BLaER1 (cell line): Measurements from ENCODE around the gene TIE1.

Source experiments
- H3K27ac ChIP-seq: shearing (Covaris generic); formaldehyde crosslinking; 2 replicates; pipeline ENCODE4 v1.8.1; 2022
- H3K27me3 ChIP-seq: shearing (Covaris generic); formaldehyde crosslinking; 2 replicates; pipeline ENCODE4 v1.8.1; 2022
- H3K36me3 ChIP-seq: shearing (Covaris generic); formaldehyde crosslinking; 2 replicates; pipeline ENCODE4 v1.8.1; 2022
- H3K4me1 ChIP-seq: shearing (Covaris generic); formaldehyde crosslinking; 2 replicates; pipeline ENCODE4 v1.8.1; 2022
- H3K4me2 ChIP-seq: shearing (Covaris generic); formaldehyde crosslinking; 2 replicates; pipeline ENCODE4 v1.8.1; 2022
- H3K4me3 ChIP-seq: shearing (Covaris generic); formaldehyde crosslinking; 2 replicates; pipeline ENCODE4 v1.8.1; 2022
- H3K9ac ChIP-seq: shearing (Covaris generic); formaldehyde crosslinking; 2 replicates; pipeline ENCODE4 v1.8.1; 2022
- H3K9me3 ChIP-seq: shearing (Covaris generic); formaldehyde crosslinking; 2 replicates; pipeline ENCODE4 v1.8.1; 2022
- H4K20me1 ChIP-seq: shearing (Covaris generic); formaldehyde crosslinking; 2 replicates; pipeline ENCODE4 v1.8.1; 2022
- Cebpa-rat ChIP-seq: shearing (Covaris generic); IDR thresholded peaks from 2 replicates; pipeline ENCODE4 v1.8.1; 2022

The TIE1 gene

DNA sequence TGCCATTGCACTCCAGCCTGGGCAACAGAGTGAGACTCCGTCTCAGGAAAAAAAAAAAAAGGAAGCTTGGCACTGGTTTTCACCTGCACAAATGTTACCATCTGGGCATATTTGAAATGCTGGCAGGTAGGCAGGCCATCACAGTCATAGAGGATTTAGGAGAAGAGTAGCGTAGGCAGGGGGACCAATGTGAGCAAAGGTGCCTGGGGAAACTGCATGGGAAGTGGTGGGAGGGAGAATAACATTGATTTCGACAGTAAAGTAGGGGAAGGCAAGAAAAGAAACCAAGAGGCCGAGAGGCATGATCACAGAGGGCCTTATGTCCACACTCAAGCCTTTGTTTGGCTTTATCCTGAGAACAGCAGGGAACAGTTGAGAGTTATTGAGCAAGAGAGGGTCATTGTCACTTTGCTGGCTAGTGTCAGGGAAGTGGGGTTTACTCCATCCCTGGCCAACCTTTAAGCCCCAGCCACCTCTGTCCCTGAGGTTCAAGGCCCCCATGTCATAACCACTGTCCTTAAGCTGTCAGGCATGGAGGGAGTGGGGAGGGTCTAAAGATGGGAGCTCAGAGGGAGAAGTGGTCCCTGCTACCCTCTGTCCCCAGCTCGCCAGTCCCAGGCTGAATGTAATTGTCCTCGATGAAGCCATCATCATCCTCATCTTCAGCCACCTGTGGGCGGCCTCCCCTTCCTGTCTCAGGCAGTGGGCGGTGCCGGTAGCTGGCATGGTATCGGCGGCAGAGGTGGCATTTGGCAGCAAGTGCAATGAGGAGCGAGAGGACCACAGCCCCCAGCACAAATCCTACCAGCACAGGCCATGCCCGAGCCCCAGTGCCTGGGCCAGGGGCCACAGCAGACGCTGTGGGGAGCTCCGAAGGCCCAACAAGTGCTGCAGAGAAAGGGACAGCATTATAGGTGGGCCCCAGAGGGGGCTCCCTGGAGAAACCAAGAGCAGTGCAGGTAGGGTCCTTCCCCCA is 18.3 kb upstream of the TIE1 start:
- Histone ChIP-seq H3K4me2 (no peak overlapping the region), H3K36me3 (no peaks in the 10 kb centered on the region), H3K27me3 (no peaks in the 10 kb centered on the region), H3K4me1 (peaks cover 8% of the 10 kb centered on the region; the same call in 1 of the 2 replicates), H3K9me3 (no peaks in the 10 kb centered on the region), H3K9ac (no peak overlapping the region), H4K20me1 (no peaks in the 10 kb centered on the region), H3K27ac (no peak overlapping the region), H3K4me3 (no peak overlapping the region)
- no peak for TF ChIP-seq Cebpa-rat

DNA sequence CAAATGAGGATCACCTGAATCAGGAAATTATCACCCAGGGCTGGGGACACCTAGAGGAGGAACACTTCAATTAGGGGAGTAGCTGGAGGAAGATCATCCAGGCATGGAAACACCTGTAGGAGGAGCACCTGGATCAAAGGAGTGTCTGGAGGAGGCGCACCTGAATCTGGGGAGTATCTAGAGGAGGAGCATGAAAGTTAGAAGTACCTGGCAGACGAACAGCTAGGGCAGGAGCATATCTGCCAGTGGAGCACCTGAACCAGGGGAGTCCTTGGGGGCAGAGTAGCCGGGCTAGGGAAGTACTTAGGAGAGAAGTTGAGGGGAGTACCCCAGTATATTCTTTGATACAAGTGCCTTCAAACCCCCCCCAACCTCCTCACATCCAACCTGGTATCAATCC is 16.7 kb upstream of the TIE1 start:
- Histone ChIP-seq H3K9ac (no peak overlapping the region), H3K27ac (no peak overlapping the region), H4K20me1 (no peaks in the 10 kb centered on the region), H3K9me3 (no peaks in the 10 kb centered on the region), H3K36me3 (no peaks in the 10 kb centered on the region), H3K4me3 (no peak overlapping the region), H3K4me1 (peaks cover 8% of the 10 kb centered on the region; the same call in 1 of the 2 replicates), H3K4me2 (no peak overlapping the region), H3K27me3 (no peaks in the 10 kb centered on the region)
- TF ChIP-seq Cebpa-rat: no peak

DNA sequence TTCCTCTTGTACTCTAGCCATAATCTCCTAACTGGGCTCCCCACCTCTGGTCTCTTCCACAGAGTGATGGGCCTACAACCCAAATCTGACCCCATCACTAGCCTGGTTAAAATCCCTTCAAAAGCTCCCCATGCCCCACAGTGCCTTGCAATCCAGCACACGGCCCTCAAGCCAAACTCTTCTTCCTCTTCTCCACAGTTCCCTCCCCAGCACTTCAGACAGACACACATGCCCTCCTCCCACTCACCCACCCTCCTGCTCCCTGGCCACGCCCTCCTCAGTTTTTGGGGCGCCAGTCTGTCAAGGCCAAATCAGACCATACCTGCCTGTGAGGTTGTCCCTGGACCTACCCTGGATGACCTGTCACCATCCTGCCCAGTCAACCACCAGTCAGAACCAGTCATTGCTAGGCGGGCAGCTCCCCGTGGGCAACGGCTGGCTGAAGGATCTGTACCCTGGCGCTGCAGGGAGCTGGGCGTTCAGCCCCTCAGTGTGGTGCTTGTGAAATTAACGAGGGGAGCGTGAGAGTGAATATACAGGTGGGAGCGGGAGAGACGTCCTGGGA is 16.2 kb upstream of the TIE1 start:
- Histone ChIP-seq H3K4me1 (peaks cover 8% of the 10 kb centered on the region; the same call in 1 of the 2 replicates), H3K9ac (no peak overlapping the region), H3K4me2 (0 out of 2 replicates have a peak overlapping the region, but pooled peaks have one; percentile 12), H3K27ac (no peak overlapping the region), H3K9me3 (no peaks in the 10 kb centered on the region), H3K36me3 (no peaks in the 10 kb centered on the region), H3K4me3 (no peak overlapping the region), H3K27me3 (no peaks in the 10 kb centered on the region), H4K20me1 (no peaks in the 10 kb centered on the region)
- TF ChIP-seq Cebpa-rat: no peak

DNA sequence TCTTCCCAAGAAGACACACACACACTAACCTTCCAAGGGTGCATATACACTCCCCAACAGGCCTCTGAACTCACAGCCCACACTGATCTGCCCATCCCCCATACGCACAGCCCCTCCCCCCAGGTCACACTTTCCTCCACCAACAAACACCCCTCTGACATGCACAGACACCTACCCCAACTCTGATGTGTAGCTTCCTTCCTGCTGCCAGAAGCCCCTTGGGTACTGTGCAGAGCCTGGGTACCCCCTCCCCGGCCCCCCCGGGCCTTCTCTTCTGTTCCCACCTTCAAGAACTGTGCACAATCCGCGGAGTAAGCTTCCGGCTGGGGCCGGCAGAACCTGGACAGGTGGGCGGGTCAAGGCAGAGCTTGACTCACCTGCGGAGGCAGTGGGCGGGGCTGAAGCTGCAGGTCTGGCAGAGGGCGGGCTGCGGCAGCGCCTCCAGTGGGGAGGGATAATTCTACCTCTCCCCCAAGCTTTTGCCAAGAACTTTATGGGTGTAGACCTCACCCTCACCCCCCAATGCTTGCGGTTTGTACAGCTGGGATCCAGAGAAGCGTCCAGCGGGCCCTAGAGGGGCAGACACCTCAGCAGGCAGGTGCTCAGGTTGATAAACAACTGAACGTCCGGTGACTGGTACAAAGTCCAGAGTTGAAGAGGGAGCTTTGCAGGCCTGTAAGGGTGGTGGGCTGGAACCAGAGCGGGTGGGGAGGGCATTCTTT is 15.4 kb upstream of the TIE1 start, which contains the start of gene C1orf210:
TSS of gene C1orf210 (minus strand) at position 313 of the 722 bp plus-strand sequence. CDS start 2,311 bp downstream, outside the sequence.
- Histone ChIP-seq H3K36me3 (no peaks in the 10 kb centered on the region), H3K9ac (no peak within 1 kb of the TSS), H3K9me3 (no peaks in the 10 kb centered on the region), H3K4me3 (no peak within 1 kb of the TSS), H3K4me2 (0 out of 2 replicates have a peak within 1 kb of the TSS, but pooled peaks have one; percentile 12), H3K27me3 (no peaks in the 10 kb centered on the region), H4K20me1 (no peaks in the 10 kb centered on the region), H3K4me1 (peaks cover 8% of the 10 kb centered on the region; the same call in 1 of the 2 replicates), H3K27ac (no peak within 1 kb of the TSS)
- no peak for TF ChIP-seq Cebpa-rat

DNA sequence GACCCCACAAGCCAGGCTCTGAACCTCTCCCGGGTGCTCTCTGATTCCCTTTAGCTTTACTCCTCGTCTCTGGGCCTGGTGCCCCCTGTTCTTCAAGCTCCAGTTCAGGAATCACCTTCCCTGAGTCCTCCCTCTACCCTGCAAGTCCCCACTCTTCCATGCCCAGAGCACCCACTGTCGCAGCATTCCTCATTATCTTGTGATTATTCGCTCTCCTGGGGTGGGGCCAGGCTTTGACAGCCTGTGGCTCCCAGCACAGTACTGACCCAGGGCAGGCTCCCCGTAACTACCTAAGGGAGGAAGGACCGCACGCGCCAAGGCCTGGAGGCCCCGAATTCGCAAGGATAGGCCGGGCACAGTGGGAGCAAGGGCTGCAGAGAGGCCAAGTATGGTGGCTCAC is 14.7 kb upstream of the TIE1 start:
- Histone ChIP-seq H3K4me1 (peaks cover 8% of the 10 kb centered on the region; the same call in 1 of the 2 replicates), H3K36me3 (no peaks in the 10 kb centered on the region), H3K9me3 (no peaks in the 10 kb centered on the region), H3K27me3 (no peaks in the 10 kb centered on the region), H3K9ac (no peak overlapping the region), H3K4me2 (no peak overlapping the region), H3K4me3 (no peak overlapping the region), H4K20me1 (no peaks in the 10 kb centered on the region), H3K27ac (no peak overlapping the region)
- no peak for TF ChIP-seq Cebpa-rat

DNA sequence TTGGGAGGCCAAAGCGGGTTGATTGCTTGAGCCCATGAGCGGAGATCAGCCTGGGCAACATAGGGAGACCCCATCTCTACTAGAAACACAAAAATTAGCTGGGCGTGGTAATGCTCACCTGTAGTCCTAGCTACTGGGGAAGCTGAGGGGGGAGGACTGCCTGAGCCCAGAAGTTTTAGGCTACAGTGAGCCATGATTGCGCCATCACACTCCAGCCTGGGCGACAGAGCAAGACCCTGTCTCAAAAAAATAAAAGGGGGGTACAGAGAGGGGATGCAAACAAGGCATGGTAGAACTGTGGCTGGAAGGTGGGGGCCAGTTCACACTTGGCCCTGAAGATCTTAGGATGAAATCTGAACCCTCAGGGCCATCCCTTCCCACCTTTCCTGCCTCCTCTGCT is 14.2 kb upstream of the TIE1 start:
- TF ChIP-seq Cebpa-rat: peak; percentile 21; the same call in 1 of the 2 replicates
- Histone ChIP-seq H3K9ac (no peak overlapping the region), H3K27me3 (no peaks in the 10 kb centered on the region), H3K4me3 (no peak overlapping the region), H3K4me1 (peaks cover 8% of the 10 kb centered on the region; the same call in 1 of the 2 replicates), H4K20me1 (no peaks in the 10 kb centered on the region), H3K9me3 (no peaks in the 10 kb centered on the region), H3K27ac (no peak overlapping the region), H3K36me3 (no peaks in the 10 kb centered on the region), H3K4me2 (no peak overlapping the region)

DNA sequence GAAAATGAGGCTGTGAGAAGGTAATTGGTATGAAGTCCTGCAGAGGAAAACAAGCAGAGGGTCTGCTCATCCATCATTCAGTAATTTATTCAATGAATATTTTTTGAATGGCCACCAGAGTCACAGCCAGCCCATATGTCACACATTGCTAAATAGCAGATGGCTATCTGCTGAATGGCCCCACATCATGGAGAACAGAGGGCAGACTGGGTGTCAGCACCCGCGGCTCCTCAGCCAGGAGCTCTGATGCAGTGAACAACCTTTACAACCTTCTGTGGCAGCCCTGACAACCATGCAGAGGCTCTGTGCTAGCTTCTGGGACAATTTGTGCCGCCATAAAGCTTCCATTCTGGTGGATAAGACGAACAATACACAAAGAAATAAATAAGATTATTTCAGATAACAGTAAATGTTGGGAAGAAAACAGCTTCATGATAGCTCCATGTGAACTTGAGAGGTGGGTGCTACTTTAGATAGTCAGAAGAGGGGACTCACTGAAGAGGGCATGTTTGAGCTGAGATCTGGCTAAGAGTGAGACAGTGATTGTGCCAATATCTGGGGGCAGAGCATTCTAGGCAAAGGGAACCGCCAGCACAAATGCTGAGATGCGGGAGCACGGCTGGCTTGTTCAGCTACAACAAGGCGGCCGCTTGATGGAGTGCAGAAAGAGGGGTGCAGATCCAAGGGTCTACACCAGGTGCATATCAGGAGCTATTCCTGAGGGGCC is 12.6 kb upstream of the TIE1 start:
- Histone ChIP-seq H3K9ac (no peak overlapping the region), H3K4me3 (no peak overlapping the region), H3K4me1 (peaks cover 13% of the 10 kb centered on the region; the same call in 1 of the 2 replicates), H3K9me3 (no peaks in the 10 kb centered on the region), H3K27me3 (no peaks in the 10 kb centered on the region), H3K27ac (no peak overlapping the region), H3K4me2 (no peak overlapping the region), H3K36me3 (no peaks in the 10 kb centered on the region), H4K20me1 (no peaks in the 10 kb centered on the region)
- TF ChIP-seq Cebpa-rat: no peak

DNA sequence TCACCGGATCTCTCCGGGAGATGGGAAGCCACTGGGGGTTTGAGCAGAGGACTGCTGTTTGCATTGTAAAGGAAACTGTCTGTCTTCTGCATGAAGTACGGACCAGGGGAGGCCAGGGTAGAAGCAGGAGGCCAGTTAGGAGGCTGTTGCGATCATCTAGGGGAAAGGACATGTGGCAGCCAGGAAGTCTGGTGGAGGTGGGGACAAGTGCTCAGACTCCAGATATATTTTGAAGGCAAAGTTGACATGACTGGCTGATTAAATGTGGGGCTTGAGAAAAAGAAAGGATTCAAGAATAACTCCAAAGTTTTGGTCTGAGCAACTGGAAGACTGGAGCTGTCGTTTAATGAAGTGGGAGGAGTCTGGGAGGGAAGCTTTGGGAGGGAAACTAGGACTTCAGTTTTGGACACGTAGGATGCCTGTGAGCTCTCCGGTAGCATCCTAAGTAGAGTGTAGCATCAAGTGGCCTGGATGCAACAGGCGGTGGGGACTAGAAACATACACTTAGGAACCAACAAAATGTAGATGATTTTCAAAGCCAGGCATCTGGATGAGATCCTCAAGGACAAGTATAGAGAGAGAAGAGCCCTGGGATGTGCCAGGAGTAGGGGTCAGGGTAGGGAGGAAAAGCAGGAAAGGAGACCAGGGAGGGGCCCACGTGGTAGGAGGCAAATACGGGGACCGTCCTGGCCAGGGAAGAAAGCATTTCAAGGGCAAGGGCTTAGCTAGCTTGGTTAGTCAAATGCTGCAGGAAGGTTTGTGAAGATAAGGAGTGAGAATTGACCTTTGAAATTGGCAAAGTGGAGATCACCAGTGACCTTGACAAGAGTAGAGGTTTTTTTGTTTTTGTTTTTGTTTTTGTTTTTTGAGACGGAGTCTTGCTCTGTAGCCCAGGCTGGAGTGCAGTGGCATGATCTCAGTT is 11.7 kb upstream of the TIE1 start:
- Histone ChIP-seq H3K27me3 (no peaks in the 10 kb centered on the region), H3K9ac (no peak overlapping the region), H4K20me1 (no peaks in the 10 kb centered on the region), H3K36me3 (no peaks in the 10 kb centered on the region), H3K4me2 (no peak overlapping the region), H3K4me3 (no peak overlapping the region), H3K4me1 (peaks cover 13% of the 10 kb centered on the region; the same call in 1 of the 2 replicates), H3K9me3 (no peaks in the 10 kb centered on the region), H3K27ac (no peak overlapping the region)
- no peak for TF ChIP-seq Cebpa-rat
